GM21737 (cell line): ENCODE data around the gene TSPAN18.

Source experiments
- ATAC-seq: cut with Tn5 transposase; IDR thresholded peaks from one replicate; pipeline ENCODE4 v1.9.1; 2021; ENCODE audit warnings: mild to moderate bottlenecking, moderate library complexity; ENCODE audit not compliant: unreplicated experiment

The TSPAN18 gene

DNA sequence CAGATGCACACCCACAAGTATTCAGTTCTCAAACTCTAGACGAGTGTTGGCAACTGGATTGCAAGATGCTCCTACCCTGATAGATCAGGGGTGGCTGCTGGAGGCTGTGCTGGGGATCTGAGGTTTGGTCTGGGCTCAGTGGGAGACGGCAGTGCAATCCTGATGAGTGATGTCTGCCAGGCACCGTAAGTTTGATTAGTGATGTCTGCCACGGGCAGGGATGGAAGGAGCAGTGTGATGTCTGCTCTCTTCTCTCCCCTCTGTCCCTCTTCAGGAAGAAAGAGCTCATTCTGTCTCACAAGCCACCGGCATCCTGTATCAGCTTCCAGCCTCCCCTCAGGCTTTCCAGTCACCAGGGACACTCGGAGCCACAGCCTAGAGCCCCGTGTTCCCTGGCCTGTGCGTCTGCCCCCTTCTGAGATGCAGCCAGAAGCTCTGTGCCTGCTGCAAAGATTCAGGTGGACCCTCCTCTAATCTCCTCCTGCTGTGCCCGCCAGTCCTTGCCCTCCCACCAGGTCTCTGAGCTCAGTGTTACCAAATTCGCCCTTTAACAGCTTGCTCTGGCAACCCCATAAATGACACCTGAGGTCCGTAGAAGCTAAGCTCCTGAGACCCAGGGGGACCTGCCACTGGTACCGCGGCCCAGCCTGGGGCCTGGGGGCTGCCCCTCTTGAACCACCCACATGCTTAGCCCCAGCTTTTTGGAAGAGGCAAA, 204.0 kb downstream of the TSPAN18 start:
- ATAC-seq: no peak

DNA sequence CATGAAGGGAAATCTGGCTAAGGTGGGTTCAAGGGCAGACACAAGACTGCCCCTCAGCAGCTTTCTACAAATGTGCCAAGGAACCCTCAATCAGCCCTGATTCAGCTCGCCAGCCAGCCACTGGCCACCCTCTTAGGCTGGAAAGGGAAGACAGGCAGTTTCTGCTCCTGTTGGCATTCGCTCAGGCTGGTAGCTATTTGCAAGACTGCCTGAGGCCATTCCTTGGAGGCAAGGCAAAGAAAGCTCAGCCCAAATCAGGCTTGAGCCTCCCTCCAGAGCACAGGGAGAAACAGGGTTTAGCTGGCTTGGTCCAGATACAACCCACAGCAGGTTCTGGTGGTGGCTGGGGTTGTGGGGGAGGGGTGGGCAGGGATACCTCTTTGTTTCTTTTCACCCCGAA, 204.7 kb downstream of the TSPAN18 start:
- no peak for ATAC-seq

DNA sequence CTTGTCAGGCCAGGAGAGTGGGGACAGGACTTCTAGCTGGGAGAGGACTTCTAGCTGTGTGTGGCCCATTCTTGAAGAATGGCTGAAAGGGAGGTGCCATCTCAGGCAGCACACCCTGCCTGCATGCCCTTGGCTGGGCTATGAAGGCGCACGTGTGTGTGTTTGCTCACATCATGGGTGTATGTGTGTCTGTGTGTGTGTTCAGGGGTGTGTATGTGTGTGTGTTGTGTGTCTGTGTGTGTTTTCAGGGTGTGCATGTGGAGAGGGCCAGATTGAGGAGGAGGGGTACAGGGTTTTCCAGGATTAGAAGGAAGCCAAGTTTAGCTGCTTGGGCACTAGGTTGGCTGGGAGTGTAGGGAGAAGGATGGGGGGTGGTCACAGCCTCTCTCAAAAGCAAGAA, 207.3 kb downstream of the TSPAN18 start:
- ATAC-seq: no peak

DNA sequence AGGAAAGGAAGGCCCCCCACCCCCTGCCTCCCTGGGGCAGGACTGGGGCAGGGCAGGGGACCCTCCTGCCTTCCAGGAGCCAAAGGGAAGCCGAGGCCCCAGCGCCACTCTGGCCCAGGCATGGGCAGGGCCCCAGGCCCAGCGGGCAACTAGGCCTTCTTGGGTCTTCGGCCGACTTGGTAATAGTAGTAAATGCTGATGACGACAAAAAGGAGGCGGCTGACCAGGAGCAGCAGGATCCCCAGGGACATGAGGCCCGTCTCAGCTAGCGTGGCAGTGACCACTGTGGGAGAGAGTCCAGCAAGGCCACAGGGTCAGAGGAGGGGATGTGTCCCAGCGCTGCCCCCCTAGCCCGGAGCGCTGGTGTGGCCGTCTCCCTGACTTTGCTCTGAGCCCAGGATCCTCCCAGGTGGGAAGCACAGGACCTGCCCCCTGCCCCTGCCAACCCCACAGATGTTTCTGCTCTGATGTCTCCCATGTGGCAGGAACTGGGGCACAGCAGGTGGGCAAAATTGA, 208.0 kb downstream of the TSPAN18 start:
- ATAC-seq: no peak

DNA sequence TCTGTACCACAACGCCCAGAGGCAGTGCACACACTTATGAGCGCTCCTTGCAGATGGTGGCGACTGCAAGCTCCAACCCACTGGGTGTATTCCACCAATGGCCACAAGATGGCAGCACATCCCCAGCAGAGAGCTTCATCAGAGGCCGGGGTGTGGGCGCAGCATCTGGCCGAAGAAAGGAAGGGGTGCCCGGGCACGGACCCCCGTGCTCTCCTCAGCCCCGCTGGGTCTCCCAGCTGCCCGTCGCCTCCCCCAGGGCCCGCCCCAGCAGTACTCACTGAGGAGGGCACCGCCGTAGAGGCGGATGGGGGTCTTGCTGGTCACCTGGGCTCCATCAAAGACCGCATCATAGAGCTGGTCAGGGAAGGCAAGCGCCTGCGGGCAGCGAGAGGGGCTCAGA, 209.8 kb downstream of the TSPAN18 start:
- ATAC-seq: no peak

DNA sequence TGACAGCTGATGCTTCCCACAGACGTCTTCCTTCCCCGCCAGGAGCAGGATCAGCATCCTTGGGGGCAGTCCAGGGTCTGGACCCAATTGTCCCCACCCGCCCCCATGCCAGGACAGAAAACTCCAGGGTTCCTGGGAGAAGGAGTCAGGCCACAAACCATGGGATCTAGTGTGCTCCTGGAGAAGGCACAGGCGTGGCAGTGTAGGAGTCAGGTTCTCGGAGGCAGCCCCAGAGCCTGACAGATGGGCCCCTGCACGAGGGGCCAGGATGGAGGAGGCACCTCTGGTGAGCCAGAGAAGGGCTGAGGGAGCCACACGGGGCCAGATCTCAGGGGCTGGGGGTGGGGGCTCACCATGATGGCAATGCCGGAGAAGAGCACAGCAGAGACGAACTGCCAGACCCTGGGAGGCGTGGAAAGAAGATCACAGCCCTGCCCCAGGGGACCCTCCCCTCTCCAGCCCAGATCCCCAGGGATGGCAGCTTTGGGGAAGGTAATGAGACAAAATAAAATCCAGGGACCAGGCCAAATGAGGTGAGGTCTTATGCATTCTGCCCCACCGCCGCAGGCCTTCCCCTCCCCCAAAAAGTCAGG, 210.3 kb downstream of the TSPAN18 start:
- no peak for ATAC-seq

DNA sequence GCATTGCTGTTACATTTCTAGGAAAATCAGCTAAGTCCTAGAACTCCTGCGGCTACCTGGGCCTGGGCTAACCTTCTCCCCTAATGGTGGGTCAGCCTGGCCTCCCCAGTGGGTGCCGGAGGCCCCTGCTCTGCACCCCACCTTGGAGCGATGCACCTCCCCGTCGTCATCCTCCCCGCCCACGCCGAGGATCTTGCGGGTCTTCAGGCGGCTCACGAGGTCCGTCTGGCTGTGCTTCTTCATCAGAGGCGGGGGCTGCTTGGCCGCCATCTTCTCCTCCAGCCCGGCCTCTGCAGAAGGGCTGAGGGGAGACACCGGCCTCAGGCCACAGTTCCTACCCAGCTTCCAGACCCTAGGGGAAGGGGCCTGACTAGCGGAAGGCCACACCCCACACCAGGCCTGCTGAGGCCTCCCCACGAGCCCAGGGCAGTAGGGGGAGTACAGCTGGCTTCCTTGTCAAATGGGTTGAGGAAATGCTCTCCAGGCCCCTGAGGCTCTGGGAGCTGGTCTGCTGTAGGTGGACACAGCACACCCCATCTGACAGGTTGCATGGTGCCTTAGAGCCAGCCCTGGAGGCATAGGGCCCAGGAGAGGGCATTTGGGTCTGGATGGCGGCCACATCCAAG, 211.4 kb downstream of the TSPAN18 start:
- no peak for ATAC-seq

DNA sequence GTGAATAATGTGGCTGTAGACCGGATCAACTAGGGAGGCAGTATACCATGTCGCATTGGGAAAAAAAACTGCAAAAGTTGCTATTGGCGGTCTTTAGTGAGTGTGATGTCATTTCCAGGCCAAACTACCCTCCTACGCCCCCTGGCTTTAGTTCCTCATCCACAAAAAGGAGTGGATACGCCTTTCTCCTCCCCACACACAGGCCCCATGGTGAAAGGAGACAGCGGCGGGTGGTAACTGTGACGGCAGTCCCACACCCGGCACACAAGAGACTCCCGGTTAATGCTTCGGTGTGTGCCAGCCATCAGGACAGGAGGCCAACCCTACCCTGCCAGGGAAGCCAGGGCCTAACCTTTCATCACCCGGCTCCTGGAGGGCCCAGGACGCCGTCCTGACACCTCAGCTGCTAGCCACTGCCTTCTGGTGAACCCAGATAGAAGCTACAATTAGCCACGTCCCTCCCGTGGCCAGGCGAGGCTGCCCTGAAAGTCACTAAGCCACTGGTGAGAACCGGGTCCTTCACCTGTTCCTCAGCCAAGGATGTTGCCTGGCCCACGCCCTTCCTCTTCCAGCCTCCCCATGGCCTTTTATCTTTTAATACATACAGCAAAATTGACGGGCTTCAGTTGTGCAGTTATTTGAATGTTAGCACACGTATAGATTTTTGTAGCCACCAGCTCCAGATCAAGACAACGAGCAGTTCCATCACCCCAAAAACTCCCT, 213.1 kb downstream of the TSPAN18 start:
- no peak for ATAC-seq

DNA sequence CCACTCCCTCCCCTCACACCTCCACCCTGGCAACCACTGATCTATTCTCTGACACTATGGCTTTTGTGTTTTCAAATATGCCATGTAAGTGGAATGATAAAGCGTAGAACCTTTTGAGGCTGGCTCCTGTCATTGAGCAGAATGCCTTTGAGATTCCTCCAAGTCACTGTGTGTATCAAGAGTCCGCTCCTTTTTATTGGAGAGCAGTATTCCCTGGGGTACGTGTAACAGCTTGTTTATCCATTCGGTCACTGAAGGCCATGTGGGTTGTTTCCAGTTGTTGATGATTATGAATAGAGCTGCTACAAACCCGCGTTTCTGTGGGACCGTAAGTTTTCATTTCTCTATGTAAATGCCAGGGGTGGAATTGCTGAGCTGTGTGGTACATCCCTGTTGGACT, 213.6 kb downstream of the TSPAN18 start:
- no peak for ATAC-seq

DNA sequence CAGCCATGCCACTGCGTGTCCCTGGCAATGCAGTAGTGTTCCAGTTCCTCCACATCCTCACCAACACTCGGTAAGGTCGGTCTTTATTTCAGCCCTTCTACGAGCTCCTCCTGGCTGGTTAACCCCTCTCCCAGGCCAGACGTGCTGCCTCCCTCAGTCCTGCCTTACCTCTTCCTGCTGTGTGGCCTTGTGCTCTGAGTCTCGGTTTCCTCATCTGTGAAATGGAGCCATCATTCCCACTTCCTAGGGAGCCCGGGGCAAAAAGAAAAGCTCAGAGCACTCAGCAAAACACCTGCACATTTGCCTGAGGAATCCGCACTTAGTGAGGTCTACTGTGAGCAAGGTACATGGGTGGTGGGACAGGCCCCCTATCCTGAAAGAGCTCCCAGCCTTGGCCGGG, 214.1 kb downstream of the TSPAN18 start:
- no peak for ATAC-seq

DNA sequence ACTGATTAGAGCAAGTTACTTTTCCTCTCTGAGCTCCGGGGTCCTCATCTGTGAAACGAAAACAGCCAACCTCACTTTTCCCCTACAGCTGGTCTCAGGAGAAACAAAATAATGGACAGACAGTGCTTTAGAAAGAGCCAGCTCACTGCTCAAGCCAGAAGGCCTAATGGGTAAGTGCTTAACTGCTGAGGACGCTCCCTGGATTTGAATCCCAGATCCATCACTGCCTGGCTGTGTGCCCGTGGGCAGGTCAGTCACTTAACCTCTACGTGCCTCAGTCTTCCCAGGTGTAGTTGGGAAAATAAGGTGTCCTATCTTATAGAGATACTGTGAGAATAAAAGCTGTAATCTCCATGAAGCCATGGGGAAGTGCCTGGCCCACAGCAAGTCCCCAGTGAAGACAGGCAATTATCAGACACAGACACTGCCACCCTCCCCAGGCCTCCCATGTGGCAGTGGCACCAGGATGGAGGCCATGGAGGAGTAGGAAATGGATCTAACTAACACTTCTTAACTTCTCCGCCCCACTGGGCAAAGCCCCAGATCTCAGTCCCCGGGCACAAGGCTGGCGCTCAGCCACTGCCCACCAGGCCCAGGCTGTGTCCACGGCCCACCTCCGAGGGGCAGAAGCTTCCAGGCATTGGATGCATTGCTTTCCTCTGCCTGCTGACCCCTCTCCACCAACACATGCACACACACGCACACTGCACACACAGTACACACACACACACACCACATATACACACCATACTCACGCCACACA, 214.7 kb downstream of the TSPAN18 start:
- no peak for ATAC-seq

DNA sequence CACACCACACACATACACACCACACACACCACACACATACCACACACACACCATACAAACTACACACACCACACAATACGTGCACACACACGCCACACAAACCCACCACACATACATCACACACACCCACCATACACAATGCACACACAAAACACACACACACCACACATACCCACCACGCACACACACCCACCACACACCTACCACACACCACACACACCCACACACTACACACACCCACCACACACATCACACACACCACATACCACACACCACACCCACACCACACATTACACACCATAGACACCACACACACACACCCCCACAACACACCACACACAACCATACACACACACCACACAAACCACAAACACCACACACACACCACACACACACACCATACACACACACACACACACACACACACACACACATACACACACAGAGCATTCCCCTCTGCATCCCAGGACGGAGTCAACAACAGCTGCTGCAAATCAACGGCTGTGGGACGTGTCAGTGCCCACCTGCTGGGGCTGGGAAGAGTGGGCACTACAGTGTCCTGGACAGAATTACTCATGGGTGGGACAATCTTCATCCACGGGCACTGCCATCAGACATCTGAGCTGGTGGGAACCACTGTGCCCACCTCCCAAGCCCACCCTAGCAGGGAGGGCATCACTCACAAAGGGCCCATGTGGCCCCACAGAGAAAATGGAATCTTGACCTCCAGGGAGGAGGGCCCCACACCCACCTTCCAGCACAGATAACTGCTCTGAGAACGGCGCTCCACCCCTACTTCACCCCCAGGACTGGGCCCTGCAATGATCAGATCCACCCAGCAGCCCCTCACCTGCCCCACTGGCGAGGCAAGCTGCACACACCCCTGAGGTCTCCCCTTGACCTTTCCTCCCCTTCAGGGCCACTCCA, 215.5 kb downstream of the TSPAN18 start:
- ATAC-seq: no peak

DNA sequence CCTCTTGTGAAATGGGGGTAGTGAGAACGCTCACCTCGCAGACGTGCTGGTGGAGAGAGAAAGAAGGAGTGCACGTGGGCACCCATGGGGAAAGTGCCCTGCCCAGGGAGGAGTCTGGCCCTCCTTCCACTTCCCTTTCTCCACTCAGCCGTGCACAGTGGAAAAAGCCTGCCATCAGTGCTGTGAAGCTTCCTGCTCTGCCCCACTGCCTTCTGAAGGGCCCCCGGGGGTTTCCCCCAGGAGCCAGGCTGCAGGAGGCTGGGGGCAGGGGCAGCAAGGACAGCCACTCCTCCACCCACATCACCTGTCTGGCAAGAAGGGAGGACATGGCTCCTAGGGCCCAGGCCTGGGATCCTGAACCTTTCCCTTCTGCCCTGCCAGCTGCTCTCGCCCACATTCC, 216.4 kb downstream of the TSPAN18 start:
- peak; percentile 74 for ATAC-seq

DNA sequence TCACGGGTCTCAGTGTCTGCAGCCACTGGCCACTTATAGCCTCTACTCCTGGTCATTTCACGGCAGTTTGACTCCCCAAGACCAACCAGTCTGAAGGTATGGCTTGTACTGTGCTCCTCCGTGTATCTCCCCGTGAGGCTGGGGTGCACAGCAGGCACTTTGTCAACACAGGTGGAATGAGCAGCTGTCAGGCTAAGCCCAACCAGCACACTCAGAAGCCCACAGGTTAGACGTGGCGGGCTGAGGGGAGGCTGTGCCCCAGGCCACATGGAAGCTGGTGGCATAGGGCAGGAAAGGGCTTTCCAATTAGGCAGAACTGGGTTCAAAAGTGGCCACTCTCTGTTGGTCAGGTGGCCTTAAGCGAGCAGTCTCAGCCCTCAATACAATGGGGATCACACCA, 216.9 kb downstream of the TSPAN18 start:
- no peak for ATAC-seq

DNA sequence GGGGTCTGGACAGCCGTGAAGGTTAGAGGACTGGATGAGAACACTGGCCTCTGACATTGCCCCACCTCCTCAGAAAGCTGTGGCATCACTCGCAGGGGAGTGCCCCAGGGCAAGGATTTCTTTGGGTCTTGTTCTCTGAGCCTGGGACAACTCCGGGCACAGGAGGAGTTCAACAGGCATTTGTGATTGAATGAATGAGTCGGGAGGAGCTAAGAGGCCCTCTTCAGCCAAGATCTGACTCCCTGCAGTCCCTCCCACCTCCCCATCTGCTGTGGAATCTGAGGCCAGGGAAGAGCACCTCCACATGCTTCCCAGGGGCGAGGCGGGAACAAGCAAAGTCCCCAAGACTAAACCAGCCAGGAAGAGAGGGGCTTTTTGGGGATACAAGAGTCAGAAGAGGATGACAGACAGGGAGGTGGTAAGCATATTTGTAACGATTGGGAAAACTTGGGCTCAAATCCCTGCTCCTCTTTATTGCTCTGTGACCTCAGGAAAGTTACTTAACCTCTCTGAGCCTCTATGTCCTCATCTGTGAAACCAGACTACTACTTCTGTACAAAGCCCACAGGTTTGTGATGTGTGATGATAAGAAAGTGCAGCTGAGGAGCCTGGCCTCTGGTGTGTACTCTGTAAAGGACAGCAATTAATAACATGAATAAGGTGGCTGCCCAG, 217.6 kb downstream of the TSPAN18 start:
- no peak for ATAC-seq

DNA sequence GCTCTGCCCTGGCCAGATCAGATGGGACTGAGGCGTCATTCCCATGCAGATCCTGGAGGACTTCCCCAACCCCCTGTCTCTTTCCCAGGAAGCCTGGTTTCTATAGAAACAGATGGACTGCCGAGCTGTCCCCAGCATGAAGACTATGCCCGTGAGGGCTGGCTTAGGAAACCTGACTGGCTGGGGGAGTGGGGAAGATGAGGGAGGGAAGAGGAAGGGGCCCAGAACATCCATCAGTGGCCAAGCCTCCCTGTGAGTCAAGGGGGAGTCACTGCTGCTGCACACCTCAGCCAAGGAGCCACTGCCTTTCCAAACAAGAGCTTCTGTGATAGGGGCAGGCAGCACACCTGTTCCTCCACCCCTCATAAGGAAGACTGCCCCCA, 218.1 kb downstream of the TSPAN18 start:
- ATAC-seq: no peak

DNA sequence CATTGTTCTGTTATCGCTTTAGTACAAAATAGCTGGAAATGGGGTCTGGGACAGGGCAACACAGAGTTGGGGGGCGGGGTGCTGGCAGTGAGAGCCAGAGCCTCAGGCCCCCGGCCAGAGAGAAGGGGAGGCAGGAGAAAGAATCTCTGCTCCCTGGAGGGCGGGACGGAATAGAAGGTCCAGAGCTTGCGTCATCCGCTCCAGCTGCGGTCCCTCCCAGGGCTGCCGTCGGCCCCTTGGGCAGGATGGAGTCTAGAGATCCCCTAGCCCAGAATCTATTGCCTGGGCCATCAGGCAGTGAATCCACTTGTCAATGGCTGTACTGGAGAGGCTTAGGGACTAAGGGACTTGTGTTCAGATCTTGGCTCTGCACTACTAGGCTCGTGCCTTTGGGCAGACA, 218.9 kb downstream of the TSPAN18 start:
- ATAC-seq: no peak

DNA sequence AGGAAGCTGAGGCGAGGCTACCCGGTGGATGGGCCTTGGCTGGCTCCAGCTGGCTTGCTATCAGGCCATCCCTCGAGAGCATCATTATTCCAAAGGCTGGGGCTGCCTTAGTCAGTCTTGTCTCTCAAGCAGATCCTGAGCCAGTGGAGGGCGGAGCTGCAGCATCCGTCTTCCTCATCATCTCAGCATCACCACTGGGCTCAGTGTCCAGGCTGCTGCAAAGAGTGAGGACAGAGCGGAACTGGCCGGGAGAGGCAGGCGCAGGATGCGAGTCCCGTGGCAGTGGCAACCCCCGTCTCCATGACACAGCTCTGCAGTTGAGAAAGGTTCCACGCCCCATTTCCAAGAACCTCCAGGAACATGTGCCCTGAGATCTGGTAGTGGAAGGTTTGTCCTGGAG, 219.5 kb downstream of the TSPAN18 start:
- no peak for ATAC-seq

DNA sequence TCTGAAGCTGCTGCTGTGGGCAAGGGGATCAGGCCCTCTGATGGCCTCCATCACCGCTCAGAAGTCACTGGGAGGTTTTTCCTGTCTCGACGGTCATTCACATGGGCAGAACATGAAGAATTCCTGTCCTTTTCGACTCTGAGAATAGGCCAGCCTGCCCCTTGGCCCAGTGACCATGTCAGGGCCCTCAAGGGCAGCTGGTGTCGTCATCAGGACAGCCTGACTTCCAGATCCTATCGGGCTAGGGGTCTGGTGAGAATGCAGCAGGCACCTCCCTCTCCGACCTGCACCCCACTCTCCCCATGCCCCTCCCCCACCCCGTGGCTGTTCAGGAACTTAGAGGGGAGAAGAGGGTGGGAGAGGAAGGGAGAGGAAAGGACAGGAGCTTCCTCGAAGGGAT, 220.4 kb downstream of the TSPAN18 start:
- ATAC-seq: no peak
